HG03521 (cell line): Measurements from ENCODE around the gene FAM240A.

Experiments
- ATAC-seq: cut with Tn5 transposase; IDR thresholded peaks from one replicate; pipeline ENCODE4 v1.9.1; 2021; ENCODE audit warnings: mild to moderate bottlenecking, moderate library complexity; ENCODE audit not compliant: unreplicated experiment

The FAM240A gene

GRCh38 chr3:46671541-46672348, 59.4 kb downstream of the FAM240A start:
- ATAC-seq: no peak

- no peak for ATAC-seq
Measured at GRCh38 chr3:46672349-46672695, 60.0 kb downstream of the FAM240A start.

DNA sequence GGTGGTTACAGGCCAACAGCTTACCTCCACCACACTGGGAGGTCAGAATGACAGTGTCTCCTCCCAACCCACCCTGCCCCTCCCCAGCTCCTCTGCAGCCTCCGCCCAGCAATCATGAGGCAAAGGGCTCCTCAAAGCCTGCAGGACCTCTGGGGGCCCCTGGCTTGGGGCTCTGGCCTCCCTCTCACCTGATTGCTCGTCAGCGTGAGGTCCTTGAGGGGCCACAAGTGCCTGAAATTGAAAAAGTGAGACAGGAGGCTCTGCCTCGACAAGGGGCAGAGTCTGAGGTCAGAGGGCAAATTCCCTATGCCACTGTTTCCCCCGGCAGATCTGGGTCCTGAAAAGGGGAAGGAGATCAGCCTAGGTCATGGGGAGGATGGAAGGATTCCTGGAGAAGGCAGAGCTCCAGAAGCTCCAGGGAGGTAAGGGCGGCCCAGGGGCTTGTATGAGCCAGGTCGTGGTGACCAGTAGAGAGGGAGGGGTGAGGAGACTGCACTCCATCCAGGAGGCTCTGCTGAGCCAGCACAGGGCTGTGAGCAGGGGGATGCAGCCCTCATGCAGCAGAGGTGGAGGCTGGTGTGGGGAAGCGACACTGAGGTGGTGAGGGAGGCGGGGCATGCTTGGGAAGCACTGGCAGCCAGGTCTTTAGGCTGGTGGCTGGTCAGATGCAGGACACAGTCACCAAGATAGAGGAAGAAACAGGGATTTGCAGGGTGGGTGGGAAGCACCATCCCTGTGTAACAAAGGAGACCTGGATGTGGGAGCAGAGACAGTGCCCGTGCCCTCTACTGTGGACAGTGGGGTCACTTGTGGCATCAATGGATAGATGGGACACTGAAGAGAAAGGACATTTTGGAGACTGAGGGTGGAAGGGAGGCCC, 61.1 kb downstream of the FAM240A start:
- ATAC-seq: no peak

DNA sequence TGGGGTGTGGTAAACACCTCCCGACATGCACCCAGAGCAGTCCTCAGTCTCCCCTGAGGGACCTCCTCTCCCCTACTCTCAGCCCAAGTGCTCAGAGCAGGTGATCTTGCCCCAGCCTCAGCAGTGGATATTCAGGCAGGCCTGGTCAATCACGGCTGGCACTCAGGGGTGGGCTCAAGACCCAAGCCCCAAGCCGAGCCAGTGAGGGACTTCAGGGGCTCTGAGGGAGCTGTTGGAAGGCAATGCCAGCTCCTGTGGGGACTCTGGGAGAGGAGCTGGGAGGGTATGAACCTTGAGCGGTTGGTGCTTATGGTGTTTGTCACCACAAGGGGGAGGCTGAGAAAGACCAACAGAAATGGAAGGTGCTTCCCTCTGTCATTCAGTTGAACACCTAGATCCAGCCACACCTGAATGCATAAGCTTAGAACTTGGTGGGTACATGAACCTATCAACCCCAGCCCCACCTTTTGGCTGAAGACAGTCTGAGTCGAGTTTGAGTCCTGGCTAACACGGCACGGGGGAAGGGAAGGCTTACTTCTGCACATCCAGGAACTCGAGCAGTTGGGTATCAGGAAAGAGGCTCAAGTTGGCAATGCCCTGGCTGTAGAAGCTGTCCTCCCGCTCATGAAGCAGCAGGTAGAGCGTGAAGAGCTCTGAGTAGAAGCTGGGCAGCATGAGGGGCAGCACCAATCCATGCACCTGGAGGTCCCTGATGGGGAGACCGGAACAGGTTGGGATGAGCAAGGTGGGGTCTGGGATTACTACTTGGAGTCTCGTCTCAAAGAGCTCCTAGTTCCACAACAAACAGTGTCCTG, 61.9 kb downstream of the FAM240A start:
- no peak for ATAC-seq

DNA sequence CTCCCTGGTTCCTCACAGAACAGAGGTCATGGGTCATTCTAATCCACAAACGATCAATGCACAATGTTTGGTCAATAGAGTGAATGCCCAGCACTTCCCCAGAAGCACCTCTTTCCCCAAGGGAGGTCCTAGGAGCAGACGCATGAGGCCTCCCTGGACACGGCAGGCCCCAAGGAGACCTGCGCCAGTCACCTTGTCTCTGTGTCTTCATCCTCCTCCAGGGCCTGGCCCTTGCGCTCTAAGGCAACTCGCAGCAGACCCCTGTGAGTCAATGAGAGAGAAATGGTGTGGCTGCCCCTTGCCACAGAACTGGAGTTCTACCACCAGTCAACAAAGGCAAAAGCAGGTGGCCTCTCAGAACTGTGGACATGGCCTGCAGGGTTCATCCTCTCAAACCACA, 63.1 kb downstream of the FAM240A start:
- ATAC-seq: no peak
